Liver (tissue), 9 donors: Measurements from ENCODE around the gene B4GALT2. TPM values are rescaled to one million over a fixed set of nuclear protein-coding genes. Genes with fewer than 3 reads are reported as not detected.

Experiments
- DNase-seq: peaks from one replicate; pipeline ENCODE4 v3.0.0-alpha.2; 2017; ENCODE audit warnings: low spot score
- H3K27ac ChIP-seq, 2 donors: one replicate each; pipeline ENCODE4 v1.7.0; 2013; ENCODE audit warnings: inconsistent platforms in 2 of 2, low read length in 2 of 2, control low read depth in 1 of 2, low read depth in 1 of 2, mild to moderate bottlenecking in 1 of 2
- H3K27me3 ChIP-seq, 4 donors: one replicate each; pipeline versions ENCODE4 v1.6.1 to v1.7.0; 2013; ENCODE audit warnings: low read length in 3 of 4, inconsistent platforms in 1 of 4, mild to moderate bottlenecking in 1 of 4, moderate library complexity in 1 of 4; ENCODE audit not compliant: control insufficient read depth in 4 of 4, insufficient read depth in 4 of 4
- H3K36me3 ChIP-seq, 4 donors: one replicate each; pipeline versions ENCODE4 v1.6.1 to v1.7.0; 2013; ENCODE audit warnings: low read length in 3 of 4, mild to moderate bottlenecking in 3 of 4, low read depth in 1 of 4, moderate library complexity in 1 of 4; ENCODE audit not compliant: control insufficient read depth in 4 of 4, insufficient read depth in 3 of 4
- H3K4me1 ChIP-seq, 4 donors: one replicate each; pipeline versions ENCODE4 v1.6.1 to v1.7.0; 2013; ENCODE audit warnings: low read length in 3 of 4, mild to moderate bottlenecking in 3 of 4, moderate library complexity in 1 of 4; ENCODE audit not compliant: control insufficient read depth in 4 of 4, insufficient read depth in 4 of 4
- H3K4me3 ChIP-seq, 3 donors: one replicate each; pipeline versions ENCODE4 v1.6.1 to v1.7.0; 2013; ENCODE audit warnings: low read length in 3 of 3, control low read depth in 1 of 3, low read depth in 1 of 3, mild to moderate bottlenecking in 1 of 3
- H3K9ac ChIP-seq, 2 donors: one replicate each; pipeline ENCODE4 v1.7.0; 2013; ENCODE audit warnings: low read length in 2 of 2, mild to moderate bottlenecking in 2 of 2, moderate library complexity in 2 of 2, control low read depth in 1 of 2, low read depth in 1 of 2
- H3K9me3 ChIP-seq, 4 donors: one replicate each; pipeline versions ENCODE4 v1.6.1 to v1.7.0; 2013; ENCODE audit warnings: low read length in 3 of 4; ENCODE audit not compliant: control insufficient read depth in 4 of 4
- CTCF ChIP-seq: fragments of 150-350 bp; IDR thresholded peaks from 2 replicates; pipeline ENCODE4 v1.5.1; 2017; ENCODE audit warnings: improper control_type of control experiment, low read depth, low read length; ENCODE audit not compliant: missing input control
- EGR1 ChIP-seq, 2 donors: IDR thresholded peaks; 2 replicates each; pipeline ENCODE4 v1.6.1; 2016 to 2018; ENCODE audit warnings: antibody characterized with exemption in 2 of 2, low read depth in 2 of 2
- FOXA1 ChIP-seq: IDR thresholded peaks from 2 replicates; pipeline ENCODE4 v1.6.1; 2016; ENCODE audit warnings: antibody characterized with exemption
- GABPA ChIP-seq, 2 donors: IDR thresholded peaks in 1 of 2; conservative IDR thresholded peaks in 1 of 2; 2 replicates each; pipeline ENCODE4 v1.6.1; 2016; ENCODE audit warnings: antibody characterized with exemption in 2 of 2, mild to moderate bottlenecking in 1 of 2, moderate library complexity in 1 of 2
- HNF4G ChIP-seq: IDR thresholded peaks from 2 replicates; pipeline ENCODE4 v1.6.1; 2016; ENCODE audit warnings: antibody characterized with exemption
- JUND ChIP-seq, 2 donors: IDR thresholded peaks; 2 replicates each; pipeline ENCODE4 v1.6.1; 2016; ENCODE audit warnings: antibody characterized with exemption in 2 of 2
- MAX ChIP-seq: IDR thresholded peaks from 2 replicates; pipeline ENCODE4 v1.6.1; 2016; ENCODE audit warnings: antibody characterized with exemption
- RAD21 ChIP-seq, 2 donors: IDR thresholded peaks; 2 replicates each; pipeline ENCODE4 v1.6.1; 2016; ENCODE audit warnings: antibody characterized with exemption in 2 of 2, mild to moderate bottlenecking in 2 of 2
- REST ChIP-seq: IDR thresholded peaks from 2 replicates; pipeline ENCODE4 v1.6.1; 2016; ENCODE audit warnings: antibody characterized with exemption, mild to moderate bottlenecking
- RXRA ChIP-seq, 2 donors: IDR thresholded peaks; 2 replicates each; pipeline ENCODE4 v1.6.1; 2017 to 2018; ENCODE audit warnings: antibody characterized with exemption in 2 of 2, mild to moderate bottlenecking in 1 of 2
- SP1 ChIP-seq: IDR thresholded peaks from 2 replicates; pipeline ENCODE4 v1.6.1; 2018; ENCODE audit warnings: antibody characterized with exemption, mild to moderate bottlenecking
- TAF1 ChIP-seq: conservative IDR thresholded peaks from 2 replicates; pipeline ENCODE4 v1.6.1; 2016; ENCODE audit warnings: antibody characterized with exemption, mild to moderate bottlenecking
- YY1 ChIP-seq: IDR thresholded peaks from 2 replicates; pipeline ENCODE4 v1.6.1; 2016; ENCODE audit warnings: antibody characterized with exemption, mild to moderate bottlenecking
- ZBTB33 ChIP-seq: IDR thresholded peaks from 2 replicates; pipeline ENCODE4 v1.6.1; 2016; ENCODE audit warnings: antibody characterized with exemption
- WGBS: extraction: QIAGEN DNeasy Blood & Tissue Kit; methylation state at CpG from one replicate; pipeline ENCODE4 v1.1.7; 2013; 5-methylcytosine and 5-hydroxymethylcytosine counted together
- polyA plus RNA-seq, 2 donors: library from polyadenylated mRNA; stranded (reverse) in 1 of 2; unstranded in 1 of 2; fragments of 200-250 nt in 1 of 2; fragments of >200 nt in 1 of 2; fragmentation: Nextera tagmentation in 1 of 2; extraction: Ambion mirVana in 1 of 2; gene quantifications; one replicate each; pipeline versions ENCODE4 v1.2.1 to v1.2.3, GENCODE V29; 2013 to 2015
- total RNA-seq, 2 donors: library from RNA; depleted of rRNA; stranded (reverse); fragments of >200 nt; gene quantifications; one replicate each; pipeline ENCODE4 v1.2.3, GENCODE V29; 2014
- donor health status: healthy.
- donor health status: healthy.
- donor health status: healthy.
- donor health status: healthy.
- donor health status: healthy.

B4GALT2 gene
- total and polyA plus RNA-seq, 4 donors = 2.9 to 31.5 (median 16.1) TPM

- no peaks in the 10 kb centered on the region for H3K27me3 ChIP-seq
- no peaks in the 10 kb centered on the region for H3K36me3 ChIP-seq
- no peaks in the 10 kb centered on the region for H3K9me3 ChIP-seq
- no peak overlapping the region for H3K27ac ChIP-seq
- H3K4me3 ChIP-seq = no peak overlapping the region
- TF ChIP-seq RXRA (IDR thresholded peaks at IDR 0.05) = no peak
- no peak for TF ChIP-seq ZBTB33
- TF ChIP-seq FOXA1 = no peak
- no peak for TF ChIP-seq RAD21 (IDR thresholded peaks at IDR 0.05)
- no peak for TF ChIP-seq CTCF
- TF ChIP-seq GABPA (IDR thresholded peaks at IDR 0.05 in 1 of 2, conservative IDR thresholded peaks at IDR 0.05 in 1 of 2) = no peak
- no peak for TF ChIP-seq JUND (IDR thresholded peaks at IDR 0.05)
- no peak for TF ChIP-seq YY1
- TF ChIP-seq HNF4G = no peak
- DNase-seq = no peak
- no peak overlapping the region for H3K9ac ChIP-seq
- WGBS = 81% methylated on average over 3 of the region's 3 CpGs
- H3K4me1 ChIP-seq = peaks cover 3 to 16% (median 10%) of the 10 kb centered on the region in 4 donors
These were observed 40.0 kb upstream of the B4GALT2 start for GRCh38 chr1:43938892-43939587.

- no peak overlapping the region for H3K27ac ChIP-seq
- no peaks in the 10 kb centered on the region for H3K36me3 ChIP-seq
- 93% methylated on average over 3 of the region's 3 CpGs for WGBS
- H3K27me3 ChIP-seq = no peaks in the 10 kb centered on the region
- H3K4me3 ChIP-seq = no peak overlapping the region
- H3K9me3 ChIP-seq = no peaks in the 10 kb centered on the region
- peaks cover 2 to 12% (median 9%) of the 10 kb centered on the region in 4 donors for H3K4me1 ChIP-seq
- TF ChIP-seq FOXA1 (no peak), CTCF (no peak)
- H3K9ac ChIP-seq = no peak overlapping the region
- DNase-seq = no peak
These were observed 36.6 kb upstream of the B4GALT2 start for GRCh38 chr1:43942411-43942810.

- H3K9me3 ChIP-seq = no peaks in the 10 kb centered on the region
- H3K9ac ChIP-seq = no peak overlapping the region
- no peak overlapping the region for H3K4me3 ChIP-seq
- DNase-seq = no peak
- H3K27ac ChIP-seq = no peak overlapping the region
- H3K27me3 ChIP-seq = no peaks in the 10 kb centered on the region
- peaks cover 0 to under 1% (median 0%) of the 10 kb centered on the region in 4 donors for H3K36me3 ChIP-seq
- WGBS = 95% methylated on average over 1 of the region's 1 CpG
- H3K4me1 ChIP-seq = peaks cover 5 to 28% (median 22%) of the 10 kb centered on the region in 4 donors
- TF ChIP-seq SP1 (no peak), RAD21 (IDR thresholded peaks at IDR 0.05) (no peak), RXRA (IDR thresholded peaks at IDR 0.05) (no peak), ZBTB33 (no peak), FOXA1 (no peak), JUND (IDR thresholded peaks at IDR 0.05) (no peak), MAX (no peak), EGR1 (IDR thresholded peaks at IDR 0.05; ENCODE audit: low read depth in 2 of 2) (no peak), TAF1 (no peak), REST (no peak)
These were observed 34.1 kb upstream of the B4GALT2 start for GRCh38 chr1:43944860-43945259.
